ENCODE data around the gene CTNND2.

CTNND2 gene

DNA sequence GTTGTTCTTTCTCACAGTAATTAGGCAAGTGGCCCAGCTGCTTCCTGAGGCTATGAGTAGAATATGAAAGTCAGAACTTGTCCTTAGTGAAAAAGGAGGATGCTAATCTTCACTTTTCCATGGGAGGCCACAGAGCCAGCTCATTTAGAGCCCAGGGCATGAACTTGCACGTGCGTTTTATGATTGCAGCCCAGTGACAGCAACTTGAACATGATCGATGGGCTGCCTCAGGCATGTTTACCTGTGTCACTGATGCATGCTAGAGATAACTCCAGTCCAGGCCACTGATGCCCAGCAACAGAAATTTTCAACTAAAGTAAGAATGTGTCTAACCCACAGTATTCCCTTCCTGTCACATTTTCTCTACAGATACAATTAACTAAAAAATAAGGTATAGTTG lies 179.3 kb downstream of the CTNND2 start:
- no peak overlapping the region for H3K4me3 ChIP-seq (replicated peaks; ENCODE audit: low read depth, low read length)
- no peak for TF ChIP-seq CTCF (IDR thresholded peaks at IDR 0.05; ENCODE audit: low read length, missing control alignments)
- DNase-seq (ENCODE audit: low read depth): no peak

DNA sequence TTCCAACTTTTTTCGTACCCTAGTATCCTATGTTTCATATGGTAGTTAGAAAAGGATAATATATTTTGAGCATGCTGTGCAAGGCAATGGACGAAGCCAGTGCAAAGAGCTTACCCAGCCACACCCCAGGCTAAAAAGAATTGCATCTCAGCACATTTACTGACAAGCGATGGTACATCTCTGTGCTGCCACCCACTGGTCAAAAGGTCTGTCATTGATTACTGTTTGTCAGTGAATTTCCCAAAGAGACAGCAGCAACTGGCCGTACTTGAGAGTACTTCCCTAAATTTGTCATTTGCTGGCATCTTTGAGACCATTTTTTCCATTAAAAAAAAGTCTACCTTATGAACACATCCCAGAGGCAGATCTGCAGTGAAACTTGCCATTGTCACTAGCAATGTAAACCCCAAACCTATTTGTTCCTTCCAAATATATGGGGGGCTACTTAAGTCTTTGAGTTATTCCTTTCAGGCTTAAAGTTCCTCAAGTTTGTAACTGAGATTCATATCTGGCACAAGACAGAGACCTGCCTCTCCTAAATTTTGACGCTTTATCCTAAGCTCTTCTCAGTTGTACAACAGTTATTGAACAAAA lies 184.3 kb downstream of the CTNND2 start:
- no peak overlapping the region for H3K4me3 ChIP-seq (replicated peaks; ENCODE audit: low read depth, low read length)
- no peak for TF ChIP-seq CTCF (IDR thresholded peaks at IDR 0.05; ENCODE audit: low read length, missing control alignments)
- DNase-seq (ENCODE audit: low read depth): no peak

- no peak overlapping the region for H3K4me3 ChIP-seq (replicated peaks; ENCODE audit: low read depth, low read length)
- DNase-seq (ENCODE audit: low read depth): no peak
- no peak for TF ChIP-seq CTCF (IDR thresholded peaks at IDR 0.05; ENCODE audit: low read length, missing control alignments)
These were observed 188.6 kb downstream of the CTNND2 start for GRCh38 chr5:11715461-11716196.

GRCh38 chr5:11711932-11712331 lies 192.3 kb downstream of the CTNND2 start:
- DNase-seq (ENCODE audit: low read depth): no peak
- TF ChIP-seq CTCF (IDR thresholded peaks at IDR 0.05; ENCODE audit: low read length, missing control alignments): no peak

DNA sequence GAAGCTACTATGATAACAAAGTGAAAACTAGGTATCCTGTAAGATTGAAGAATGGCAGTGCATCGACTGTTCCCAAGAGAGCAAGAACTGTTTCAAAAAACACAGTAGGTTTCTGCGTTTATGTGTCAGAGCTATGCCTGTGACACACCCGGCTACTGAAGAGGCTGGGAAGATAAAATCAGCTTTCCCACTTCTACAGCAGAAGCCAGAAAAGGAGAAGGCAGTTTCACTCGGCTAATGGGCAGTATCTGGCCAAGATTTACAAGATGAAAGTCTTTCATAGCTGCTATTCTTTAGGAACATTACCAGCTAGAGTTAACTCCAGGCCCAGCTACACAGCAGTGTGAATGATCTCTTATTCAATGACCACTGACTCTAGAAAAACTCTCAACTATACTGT lies 195.2 kb downstream of the CTNND2 start:
- TF ChIP-seq CTCF (IDR thresholded peaks at IDR 0.05; ENCODE audit: low read length, missing control alignments): no peak
- H3K4me3 ChIP-seq (replicated peaks; ENCODE audit: low read depth, low read length): no peak overlapping the region
- DNase-seq (ENCODE audit: low read depth): no peak

More at GRCh38 chr5:11711932-11712331, 192.3 kb downstream of the CTNND2 start:
- no peak overlapping the region for H3K4me3 ChIP-seq (replicated peaks; ENCODE audit: low read depth, low read length)

DNA sequence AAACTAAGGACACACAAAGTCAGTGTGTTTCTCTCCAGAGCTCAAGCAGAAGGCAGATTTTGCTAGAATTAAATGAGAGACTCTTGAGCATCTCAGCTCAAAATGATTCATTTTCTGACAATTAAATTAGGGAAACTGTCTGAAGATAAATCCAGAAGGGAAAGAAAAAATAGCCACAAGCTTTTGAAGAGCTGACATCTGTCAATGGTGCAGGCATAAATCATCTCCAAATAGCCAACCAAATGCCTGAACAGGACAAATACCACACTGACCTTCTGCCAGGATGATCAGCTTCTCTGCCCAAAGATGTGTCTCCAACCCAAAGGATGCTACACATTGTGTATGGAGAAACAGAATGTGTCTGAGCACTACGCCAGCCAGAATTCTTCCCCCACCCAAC lies 199.3 kb downstream of the CTNND2 start:
- no peak for DNase-seq (ENCODE audit: low read depth)
- TF ChIP-seq CTCF (IDR thresholded peaks at IDR 0.05; ENCODE audit: low read length, missing control alignments): no peak
- H3K4me3 ChIP-seq (replicated peaks; ENCODE audit: low read depth, low read length): no peak overlapping the region

GRCh38 chr5:11700391-11700790 lies 203.9 kb downstream of the CTNND2 start:
- no peak for DNase-seq (ENCODE audit: low read depth)
- TF ChIP-seq CTCF (IDR thresholded peaks at IDR 0.05; ENCODE audit: low read length, missing control alignments): no peak
- H3K4me3 ChIP-seq (replicated peaks; ENCODE audit: low read depth, low read length): no peak overlapping the region
